SK-N-SH treated with all-trans-retinoic acid at 6 μM for 48 hours (cell line): ENCODE measurements around the gene KLHDC10.

Experiments used
- ARNTL ChIP-seq: fragments of 450-650 bp; formaldehyde crosslinking; IDR thresholded peaks from 2 replicates; pipeline ENCODE4 v1.5.0; 2020; ENCODE audit warnings: low read depth, mild to moderate bottlenecking, moderate library complexity, borderline replicate concordance
- ESRRG ChIP-seq: fragments of 250-450 bp; sonication (Bioruptor Pico); IDR thresholded peaks from 2 replicates; pipeline ENCODE4 v1.6.1; 2021; ENCODE audit warnings: mild to moderate bottlenecking
- OSR1 ChIP-seq: fragments of 250-450 bp; sonication (Bioruptor Pico); IDR thresholded peaks from 2 replicates; pipeline ENCODE4 v1.8.0; 2022; ENCODE audit warnings: moderate library complexity, mild to moderate bottlenecking, inconsistent platforms
- ZFP30 ChIP-seq: fragments of 450-650 bp; formaldehyde crosslinking; IDR thresholded peaks from 2 replicates; pipeline ENCODE4 v1.5.0; 2022; ENCODE audit warnings: mild to moderate bottlenecking, moderate library complexity
- ZNF565 ChIP-seq: fragments of 450-650 bp; formaldehyde crosslinking; conservative IDR thresholded peaks from 2 replicates; pipeline ENCODE4 v1.5.0; 2020; ENCODE audit warnings: low read depth, mild to moderate bottlenecking, moderate library complexity

DNA sequence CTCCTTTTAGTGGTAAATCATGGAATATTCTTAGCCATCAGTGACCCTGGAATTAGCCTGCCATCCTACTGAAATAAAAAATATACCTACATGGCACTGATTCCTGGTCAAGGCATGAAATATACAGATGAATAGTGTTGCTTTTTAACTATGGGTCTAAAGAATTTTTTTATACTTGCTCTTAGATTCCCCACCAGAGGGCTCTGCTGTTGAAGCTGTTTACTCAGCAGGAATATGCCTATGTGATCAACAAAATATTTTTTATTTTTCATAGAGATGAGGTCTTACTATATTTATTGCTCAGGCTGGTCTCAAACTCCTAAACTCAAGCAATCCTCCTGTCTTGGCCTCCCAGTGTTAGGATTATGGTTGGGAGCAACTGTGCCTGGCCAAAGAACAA is 32.6 kb upstream of the KLHDC10 start:
- TF ChIP-seq OSR1 (CRISPR knock-in tag) (no peak), ARNTL (no peak), ZNF565 (CRISPR knock-in tag) (no peak), ZFP30 (no peak), ESRRG (no peak)
